Eye (tissue), 1 donor: ENCODE measurements around the gene LIPH.

Source experiments
- DNase-seq: peaks from one replicate; pipeline ENCODE4 v3.0.0-alpha.2; 2015

LIPH gene

GRCh38 chr3:185539934-185540333 is 12.5 kb downstream of the LIPH start:
- no peak for DNase-seq

GRCh38 chr3:185537369-185537970 is 14.9 kb downstream of the LIPH start:
- no peak for DNase-seq

- no peak for DNase-seq
Observed at GRCh38 chr3:185534511-185534910, 17.9 kb downstream of the LIPH start.

DNA sequence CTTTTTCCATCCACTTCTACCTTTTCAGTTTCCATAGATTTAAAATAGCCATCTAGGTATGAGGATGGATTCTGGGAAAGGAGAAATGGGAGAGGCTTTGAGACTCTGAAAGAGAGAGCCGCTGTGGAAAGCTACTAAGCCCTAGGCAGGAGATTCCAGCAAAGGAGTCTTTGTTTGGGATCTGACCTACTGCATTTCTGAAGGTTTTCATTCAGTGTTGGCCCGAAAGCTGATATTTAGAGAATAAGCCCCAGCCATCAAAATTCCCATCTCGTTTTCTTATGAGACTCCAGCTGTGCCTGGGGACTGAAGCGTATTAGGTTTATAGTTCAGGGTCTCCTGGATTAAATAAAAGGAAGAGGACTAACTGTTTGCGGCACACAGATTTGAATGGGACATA is 19.5 kb downstream of the LIPH start:
- no peak for DNase-seq

GRCh38 chr3:185530856-185531255 is 21.5 kb downstream of the LIPH start:
- DNase-seq: no peak

- DNase-seq: no peak
Observed at GRCh38 chr3:185528532-185528931, 23.9 kb downstream of the LIPH start.

DNA sequence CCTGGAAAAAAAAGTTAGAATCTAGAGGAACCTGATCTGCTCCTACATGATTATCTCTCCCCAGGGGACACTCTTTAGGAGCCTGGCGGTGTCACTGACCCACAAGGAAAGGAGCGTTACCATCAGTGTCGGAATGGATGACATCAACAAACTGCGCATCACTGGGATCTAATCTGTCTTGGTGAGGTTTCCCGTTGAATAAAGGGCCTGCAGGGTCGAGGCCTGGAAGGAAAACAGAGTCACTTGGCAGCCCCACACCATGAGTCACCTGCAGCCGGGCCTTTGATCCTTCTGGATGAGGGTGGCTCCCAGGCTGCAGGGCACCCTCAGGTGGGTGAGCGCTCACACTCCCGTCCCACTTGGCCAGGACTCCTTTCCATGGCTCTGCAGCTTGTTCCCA is 25.0 kb downstream of the LIPH start:
- no peak for DNase-seq

DNA sequence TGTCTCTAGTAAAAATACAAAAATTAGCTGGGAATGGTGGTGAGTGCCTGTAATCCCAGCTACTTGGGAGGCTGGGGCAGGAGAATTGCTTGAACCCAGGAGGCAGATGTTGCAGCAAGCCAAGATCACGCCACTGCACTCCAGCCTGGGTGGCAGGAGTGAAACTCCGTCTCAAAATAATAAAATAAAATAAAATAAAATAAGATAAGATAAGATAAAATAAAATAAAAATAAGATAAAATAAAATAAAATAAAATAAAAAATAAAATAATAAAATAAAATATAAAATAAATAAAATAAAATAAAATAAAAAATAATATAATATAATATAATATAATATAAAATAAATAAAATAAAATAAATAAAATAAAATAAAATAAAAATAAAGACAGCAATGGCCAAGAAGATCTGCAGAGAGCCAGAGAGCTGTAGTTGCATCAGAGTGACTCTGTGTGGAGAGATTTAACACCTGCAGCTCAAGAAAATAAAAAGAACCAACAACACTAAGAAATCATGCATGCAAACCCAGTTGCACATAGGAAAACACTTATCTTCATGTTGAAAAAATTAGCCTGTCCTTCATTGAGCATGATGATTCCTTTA is 25.9 kb downstream of the LIPH start:
- DNase-seq: no peak

DNA sequence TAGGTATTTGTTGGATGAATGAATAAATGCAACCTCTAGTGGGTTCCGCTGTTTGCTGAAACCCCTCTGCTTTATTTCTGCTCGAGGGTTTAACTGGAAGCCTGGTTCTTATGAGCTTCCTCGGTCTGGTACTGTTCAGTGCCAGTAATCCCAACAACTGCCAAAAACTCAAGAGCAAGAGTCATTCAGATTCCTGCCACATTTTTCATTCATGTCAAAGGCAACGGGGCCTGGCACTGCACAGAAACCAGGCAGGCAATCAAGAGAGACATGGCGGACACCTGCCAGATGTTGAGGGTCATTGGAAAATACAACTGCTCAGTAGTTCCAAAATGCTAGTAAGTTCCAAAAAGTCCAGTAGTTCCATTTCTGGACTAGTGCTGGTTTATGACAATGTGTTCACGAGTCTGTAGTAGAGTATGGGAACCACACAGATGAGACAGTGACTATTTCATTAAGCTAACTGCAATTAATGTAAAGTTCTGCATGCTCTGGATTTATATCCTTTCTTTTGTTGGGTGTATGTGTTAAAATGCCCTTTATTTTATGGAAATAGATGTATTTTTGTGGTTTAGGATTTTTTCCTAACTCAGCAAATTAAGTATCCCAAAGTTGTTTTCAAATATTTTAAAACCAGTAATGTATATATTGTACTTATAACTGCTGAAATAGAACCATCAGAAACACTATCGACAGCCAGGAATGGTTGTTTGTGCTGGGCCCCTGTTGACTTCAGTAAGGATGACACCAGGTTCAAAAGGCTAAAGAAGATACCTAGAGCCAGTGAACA is 30.8 kb downstream of the LIPH start:
- no peak for DNase-seq

GRCh38 chr3:185519021-185519420 is 33.4 kb downstream of the LIPH start:
- no peak for DNase-seq

- DNase-seq: no peak
Observed at GRCh38 chr3:185517387-185518130, 34.8 kb downstream of the LIPH start.

GRCh38 chr3:185511711-185512110 is 40.7 kb downstream of the LIPH start:
- DNase-seq: no peak

GRCh38 chr3:185508335-185508991 is 43.9 kb downstream of the LIPH start:
- peak; percentile 84 for DNase-seq

- DNase-seq: no peak
Observed at GRCh38 chr3:185507883-185508282, 44.5 kb downstream of the LIPH start.

DNA sequence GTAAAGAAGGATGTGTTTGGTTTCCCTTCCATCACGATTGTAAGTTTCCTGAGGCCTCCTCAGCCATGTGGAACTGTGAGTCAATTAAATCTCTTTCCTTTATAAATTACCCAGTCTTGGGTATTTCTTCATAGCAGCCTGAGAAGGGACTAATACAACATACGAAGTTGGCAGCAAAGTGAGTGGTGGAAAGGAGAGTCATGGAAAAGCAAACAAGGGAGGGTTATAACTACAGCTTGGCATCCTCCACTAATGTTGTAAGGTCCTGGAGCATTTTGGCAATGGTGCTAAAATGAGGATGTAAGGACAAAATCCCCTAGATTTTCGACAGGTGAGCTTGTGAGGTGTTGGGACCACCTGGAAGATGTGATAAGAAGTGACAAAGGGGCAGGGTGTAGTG is 47.8 kb downstream of the LIPH start:
- no peak for DNase-seq

GRCh38 chr3:185503521-185503920 is 48.9 kb downstream of the LIPH start:
- no peak for DNase-seq

GRCh38 chr3:185502987-185503386 is 49.4 kb downstream of the LIPH start:
- no peak for DNase-seq

DNA sequence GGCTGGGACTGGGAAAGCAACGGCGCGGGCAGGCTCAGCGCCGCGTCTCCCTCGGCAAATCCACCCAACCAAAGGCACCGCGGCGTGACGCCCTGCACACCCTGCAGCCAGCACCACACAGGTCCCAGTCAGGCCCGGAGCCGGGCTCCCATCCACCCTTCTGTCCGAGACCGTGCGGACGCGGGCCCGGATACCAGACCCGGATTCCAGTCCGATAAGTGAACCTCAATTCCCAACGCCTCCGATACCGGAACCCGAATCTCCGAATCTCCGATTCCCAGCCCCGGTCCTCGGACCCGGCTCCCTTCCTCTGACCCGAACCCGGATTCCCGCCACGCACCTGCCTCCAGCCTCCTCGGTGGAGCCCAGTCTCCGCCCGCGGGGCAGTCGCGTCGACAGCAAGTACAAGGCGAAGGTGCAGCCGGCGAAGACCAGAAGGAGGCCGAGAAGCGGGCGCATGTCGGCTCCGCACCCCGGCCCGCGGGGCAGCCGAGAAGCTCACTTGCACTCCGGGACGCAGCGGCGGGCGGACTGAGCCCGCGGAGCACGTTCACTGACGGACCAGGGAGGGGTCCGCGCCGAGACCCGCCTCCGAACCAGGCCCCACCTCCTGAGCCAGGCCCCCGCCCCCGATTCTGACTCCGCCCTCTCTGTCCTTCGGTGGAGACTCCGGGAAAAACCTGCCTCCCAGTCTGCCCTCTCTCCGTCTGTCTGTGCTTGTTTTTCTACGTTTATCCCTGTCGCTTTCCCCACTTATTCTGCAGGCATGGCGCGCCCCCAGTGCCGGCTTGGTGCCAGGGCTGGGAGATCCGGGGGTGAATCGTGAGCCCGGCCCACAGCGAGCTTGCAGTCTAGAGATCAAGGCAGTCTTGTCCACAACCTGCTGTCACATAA is 53.6 kb downstream of the LIPH start, which contains the start of gene TMEM41A:
TSS of gene TMEM41A (minus strand) at position 533 of the 894 bp plus-strand sequence. CDS start at position 459, 74 bp downstream.
- DNase-seq: peak; percentile 97

DNA sequence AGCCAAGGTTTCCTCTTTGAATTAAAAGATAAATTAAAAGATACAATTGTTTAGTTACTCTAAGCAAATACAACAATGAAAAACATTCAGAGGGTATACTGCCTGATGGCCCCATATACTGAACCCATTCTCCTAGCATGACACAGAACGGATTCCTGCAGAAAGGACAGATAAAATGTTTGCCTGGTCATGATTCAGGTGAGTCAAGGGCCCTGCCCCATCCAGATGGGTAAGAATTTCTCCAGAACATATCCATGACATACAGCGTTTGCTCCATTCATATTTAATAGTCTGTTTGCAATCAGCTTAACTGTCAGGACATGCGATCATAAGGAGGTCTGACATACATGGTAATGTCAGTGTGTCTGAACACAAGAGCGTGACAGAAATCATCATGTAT is 62.1 kb downstream of the LIPH start:
- no peak for DNase-seq

GRCh38 chr3:185489462-185489861 is 62.9 kb downstream of the LIPH start:
- DNase-seq: no peak

DNA sequence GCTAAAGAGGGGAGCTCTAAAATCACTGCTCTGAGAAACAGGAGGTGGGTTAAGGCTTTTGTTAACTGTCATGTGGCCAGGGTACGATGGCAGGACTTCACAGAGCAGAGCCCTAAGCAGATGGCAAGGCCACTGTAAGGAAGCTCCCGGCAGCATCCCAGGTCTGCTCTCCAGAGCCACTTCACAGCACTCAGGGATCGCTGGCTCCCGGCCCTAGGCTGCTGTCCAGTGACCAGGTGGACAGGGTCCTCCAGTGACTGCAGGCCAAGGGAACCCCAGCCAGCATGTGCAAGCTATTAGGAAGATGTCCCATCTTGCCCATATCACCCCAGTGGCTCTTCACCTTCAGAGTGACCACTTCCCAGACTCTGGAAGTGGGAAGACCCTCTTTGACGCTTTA is 63.9 kb downstream of the LIPH start:
- no peak for DNase-seq

- DNase-seq: no peak
Observed at GRCh38 chr3:185486394-185486793, 66.0 kb downstream of the LIPH start.
